A172 (cell line): ENCODE results near the gene DISP3. TPM values are rescaled to one million over a fixed set of nuclear protein-coding genes. Genes with fewer than 3 reads are reported as not detected.
A peak's percentile ranks its signal among the peaks of the same experiment; 100 is the strongest.

Source experiments
- DNase-seq: peaks from one replicate; pipeline ENCODE4 v3.0.0-alpha.2; 2015; ENCODE audit warnings: low spot score
- total RNA-seq: library from RNA; depleted of rRNA; stranded (reverse); fragments of >200 nt; shearing (Covaris generic); gene quantifications from 2 replicates; pipeline ENCODE4 v1.2.3, GENCODE V29; 2014; rRNA removed

The DISP3 gene
- total RNA-seq: 0.14 TPM in 2 replicates

- DNase-seq: peak; percentile 39
Measured at GRCh38 chr1:11478571-11479374, at the start of gene DISP3. Gene DISP3 (plus strand): TSS chr1:11479155. CDS start chr1:11500993, 21,838 bp downstream.

- DNase-seq: no peak
Measured at GRCh38 chr1:11429226-11429625, 49.7 kb upstream of the DISP3 start.

GRCh38 chr1:11429935-11430334 lies 49.0 kb upstream of the DISP3 start:
- DNase-seq: no peak

GRCh38 chr1:11431941-11432507 lies 46.9 kb upstream of the DISP3 start:
- DNase-seq: no peak

GRCh38 chr1:11432526-11432925 lies 46.4 kb upstream of the DISP3 start:
- no peak for DNase-seq

- no peak for DNase-seq
Measured at GRCh38 chr1:11434501-11434900, 44.5 kb upstream of the DISP3 start.

- no peak for DNase-seq
Measured at GRCh38 chr1:11434926-11435325, 44.0 kb upstream of the DISP3 start.

GRCh38 chr1:11438996-11439395 lies 40.0 kb upstream of the DISP3 start:
- DNase-seq: no peak

- DNase-seq: no peak
Measured at GRCh38 chr1:11441211-11441952, 37.6 kb upstream of the DISP3 start.

- no peak for DNase-seq
Measured at GRCh38 chr1:11443043-11443442, 35.9 kb upstream of the DISP3 start.

GRCh38 chr1:11443961-11444658 lies 34.8 kb upstream of the DISP3 start:
- DNase-seq: no peak

- DNase-seq: no peak
Measured at GRCh38 chr1:11444907-11445306, 34.0 kb upstream of the DISP3 start.

- no peak for DNase-seq
Measured at GRCh38 chr1:11447903-11448302, 31.1 kb upstream of the DISP3 start.

GRCh38 chr1:11448373-11449099 lies 30.4 kb upstream of the DISP3 start:
- no peak for DNase-seq

- no peak for DNase-seq
Measured at GRCh38 chr1:11449100-11449403, 29.9 kb upstream of the DISP3 start.

- DNase-seq: no peak
Measured at GRCh38 chr1:11450310-11450709, 28.6 kb upstream of the DISP3 start.

GRCh38 chr1:11453742-11454491 lies 25.0 kb upstream of the DISP3 start:
- no peak for DNase-seq

- no peak for DNase-seq
Measured at GRCh38 chr1:11455967-11456570, 22.9 kb upstream of the DISP3 start.

- no peak for DNase-seq
Measured at GRCh38 chr1:11456965-11457364, 22.0 kb upstream of the DISP3 start.

- no peak for DNase-seq
Measured at GRCh38 chr1:11458811-11459275, 20.1 kb upstream of the DISP3 start.
